Measurements from ENCODE around the gene GAB4. TPM values are rescaled to one million over a fixed set of nuclear protein-coding genes. Genes with fewer than 3 reads are reported as not detected.

The GAB4 gene
- total and polyA plus RNA-seq, 4 donors, result not detected

DNA sequence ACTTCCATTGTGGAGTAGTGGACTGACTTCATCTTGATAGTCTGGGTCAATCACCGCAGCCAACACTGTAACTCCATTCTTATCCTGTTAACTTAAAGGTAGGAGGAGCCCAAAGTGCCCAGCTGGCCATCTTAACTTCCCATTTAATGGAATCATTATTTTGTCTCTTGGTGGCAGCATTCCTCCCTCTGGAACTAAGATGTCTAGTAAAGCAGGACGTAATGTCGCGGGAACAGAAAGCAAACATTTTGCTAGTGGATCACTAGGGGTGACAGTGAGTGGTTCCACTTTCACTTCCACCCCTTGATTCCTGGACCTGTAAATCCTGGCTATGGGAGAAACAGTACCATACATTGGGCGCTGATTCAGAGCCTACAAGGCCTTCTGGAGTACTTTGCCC lies 71.4 kb downstream of the GAB4 start:
- H3K27me3 ChIP-seq (ENCODE audit: control insufficient read depth in 3 of 3, insufficient read depth in 3 of 3, low read length in 2 of 3), result peaks cover 0 to 7% (median 0%) of the 10 kb centered on the region in 3 donors
- no peaks in the 10 kb centered on the region for H3K9me3 ChIP-seq (ENCODE audit: control insufficient read depth in 4 of 4, insufficient read depth in 3 of 4, low read length in 3 of 4)
- DNase-seq (no peak), ATAC-seq (ENCODE audit: insufficient read depth, low FRiP score) (no peak)
- WGBS, 2 donors, result 77 to 78% methylated on average over 5 of the region's 5 CpGs
- no peak overlapping the region for H3K27ac ChIP-seq (ENCODE audit: low read depth in 1 of 2, low read length in 1 of 2)
- TF ChIP-seq, protein P1, sequence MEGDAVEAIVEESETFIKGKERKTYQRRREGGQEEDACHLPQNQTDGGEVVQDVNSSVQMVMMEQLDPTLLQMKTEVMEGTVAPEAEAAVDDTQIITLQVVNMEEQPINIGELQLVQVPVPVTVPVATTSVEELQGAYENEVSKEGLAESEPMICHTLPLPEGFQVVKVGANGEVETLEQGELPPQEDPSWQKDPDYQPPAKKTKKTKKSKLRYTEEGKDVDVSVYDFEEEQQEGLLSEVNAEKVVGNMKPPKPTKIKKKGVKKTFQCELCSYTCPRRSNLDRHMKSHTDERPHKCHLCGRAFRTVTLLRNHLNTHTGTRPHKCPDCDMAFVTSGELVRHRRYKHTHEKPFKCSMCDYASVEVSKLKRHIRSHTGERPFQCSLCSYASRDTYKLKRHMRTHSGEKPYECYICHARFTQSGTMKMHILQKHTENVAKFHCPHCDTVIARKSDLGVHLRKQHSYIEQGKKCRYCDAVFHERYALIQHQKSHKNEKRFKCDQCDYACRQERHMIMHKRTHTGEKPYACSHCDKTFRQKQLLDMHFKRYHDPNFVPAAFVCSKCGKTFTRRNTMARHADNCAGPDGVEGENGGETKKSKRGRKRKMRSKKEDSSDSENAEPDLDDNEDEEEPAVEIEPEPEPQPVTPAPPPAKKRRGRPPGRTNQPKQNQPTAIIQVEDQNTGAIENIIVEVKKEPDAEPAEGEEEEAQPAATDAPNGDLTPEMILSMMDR (IDR thresholded peaks at IDR 0.05; ENCODE audit: control extremely low read depth, extremely low read depth), result no peak
- no peak overlapping the region for H3K4me3 ChIP-seq
- H3K36me3 ChIP-seq (ENCODE audit: control insufficient read depth in 4 of 4, insufficient read depth in 4 of 4, low read length in 4 of 4), result no peaks in the 10 kb centered on the region
- no peak overlapping the region for H3K9ac ChIP-seq (ENCODE audit: insufficient read depth in 1 of 2, low read length in 2 of 2)
- H3K4me1 ChIP-seq (ENCODE audit: control insufficient read depth in 5 of 5, insufficient read depth in 5 of 5, low read length in 5 of 5), result no peaks in the 10 kb centered on the region

DNA sequence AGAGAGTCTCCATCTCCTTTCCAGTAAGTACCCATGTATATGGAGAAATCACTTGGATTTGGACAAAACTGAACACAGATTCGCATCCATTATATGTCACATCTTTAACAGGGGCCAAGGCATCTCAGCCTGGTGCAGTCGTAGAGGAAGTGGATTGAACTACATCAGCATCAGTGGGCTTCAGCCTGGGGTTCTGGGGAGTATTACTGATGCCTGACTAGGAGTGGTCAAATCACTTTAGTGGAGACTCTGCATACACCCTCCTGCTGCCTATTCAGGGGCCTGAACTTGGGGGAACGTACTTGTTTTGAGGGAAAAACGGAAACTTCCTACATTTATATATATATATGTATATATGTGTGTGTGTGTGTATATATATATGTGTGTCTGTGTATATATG lies 72.8 kb downstream of the GAB4 start:
- ATAC-seq (ENCODE audit: insufficient read depth, low FRiP score) (no peak), DNase-seq (no peak)
- H3K9me3 ChIP-seq (ENCODE audit: control insufficient read depth in 4 of 4, insufficient read depth in 3 of 4, low read length in 3 of 4), result no peaks in the 10 kb centered on the region
- no peaks in the 10 kb centered on the region for H3K36me3 ChIP-seq (ENCODE audit: control insufficient read depth in 4 of 4, insufficient read depth in 4 of 4, low read length in 4 of 4)
- H3K27ac ChIP-seq (ENCODE audit: low read depth in 1 of 2, low read length in 1 of 2), result no peak overlapping the region
- H3K27me3 ChIP-seq (ENCODE audit: control insufficient read depth in 3 of 3, insufficient read depth in 3 of 3, low read length in 2 of 3), result peaks cover 0 to 7% (median 2%) of the 10 kb centered on the region in 3 donors
- TF ChIP-seq, protein P1 (IDR thresholded peaks at IDR 0.05; ENCODE audit: control extremely low read depth, extremely low read depth), result no peak
- H3K4me1 ChIP-seq (ENCODE audit: control insufficient read depth in 5 of 5, insufficient read depth in 5 of 5, low read length in 5 of 5), result no peaks in the 10 kb centered on the region
- 77 to 83% methylated on average over 4 of the region's 4 CpGs for WGBS, 2 donors
- no peak overlapping the region for H3K9ac ChIP-seq (ENCODE audit: insufficient read depth in 1 of 2, low read length in 2 of 2)
- no peak overlapping the region for H3K4me3 ChIP-seq

DNA sequence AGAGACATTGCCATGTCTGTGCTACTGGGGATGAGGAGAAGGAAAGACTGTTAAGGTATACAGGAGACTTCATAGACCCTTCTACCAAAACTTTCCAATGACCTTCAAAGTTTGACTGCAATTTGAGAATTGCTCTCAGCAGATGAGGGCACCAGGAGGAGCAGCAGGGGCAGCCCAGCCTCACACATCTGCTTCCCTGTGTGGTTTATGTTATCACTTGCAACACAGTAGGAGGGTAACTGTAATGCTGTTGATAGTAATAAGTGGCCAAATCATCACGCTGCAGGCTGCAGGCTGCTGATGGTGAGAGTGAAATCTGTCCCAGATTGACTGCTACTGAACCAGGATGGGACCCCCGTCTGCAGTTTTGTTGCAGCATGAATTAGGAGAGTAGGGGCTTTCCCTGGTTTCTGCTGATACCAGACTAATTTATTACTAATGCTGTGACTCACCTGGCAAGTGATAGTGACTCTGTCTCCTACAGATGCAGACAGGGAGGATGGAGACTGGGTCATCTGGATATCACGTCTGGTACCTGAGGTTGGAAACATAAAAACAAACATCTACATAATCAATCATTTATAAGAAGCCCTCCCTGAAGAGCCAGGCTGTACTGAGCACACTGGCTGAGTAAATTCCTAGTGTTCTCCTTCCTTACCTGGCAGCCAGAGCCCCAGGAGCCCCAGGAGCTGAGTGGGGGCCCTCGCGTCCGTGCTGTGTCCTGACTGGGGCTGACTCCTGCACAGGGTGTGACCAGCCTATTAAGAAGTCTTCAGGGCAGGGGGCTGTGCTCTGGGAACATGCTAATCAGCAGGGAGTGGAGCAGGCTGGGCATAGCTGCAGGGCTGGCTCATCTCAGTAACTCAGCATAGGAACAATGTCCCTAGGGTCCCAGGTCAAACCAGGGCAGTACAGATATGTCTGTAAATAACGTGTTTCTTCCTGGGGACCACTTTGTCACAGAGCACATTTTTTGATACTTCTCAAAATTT lies 74.4 kb downstream of the GAB4 start:
- H3K27me3 ChIP-seq (ENCODE audit: control insufficient read depth in 3 of 3, insufficient read depth in 3 of 3, low read length in 2 of 3), result peaks cover 0 to 7% (median 2%) of the 10 kb centered on the region in 3 donors
- TF ChIP-seq, protein P1 (IDR thresholded peaks at IDR 0.05; ENCODE audit: control extremely low read depth, extremely low read depth), result no peak
- no peak overlapping the region for H3K9ac ChIP-seq (ENCODE audit: insufficient read depth in 1 of 2, low read length in 2 of 2)
- ATAC-seq (ENCODE audit: insufficient read depth, low FRiP score) (no peak), DNase-seq (no peak)
- H3K27ac ChIP-seq (ENCODE audit: low read depth in 1 of 2, low read length in 1 of 2), result no peak overlapping the region
- no peak overlapping the region for H3K4me3 ChIP-seq
- H3K9me3 ChIP-seq (ENCODE audit: control insufficient read depth in 4 of 4, insufficient read depth in 3 of 4, low read length in 3 of 4), result no peaks in the 10 kb centered on the region
- no peaks in the 10 kb centered on the region for H3K36me3 ChIP-seq (ENCODE audit: control insufficient read depth in 4 of 4, insufficient read depth in 4 of 4, low read length in 4 of 4)
- no peaks in the 10 kb centered on the region for H3K4me1 ChIP-seq (ENCODE audit: control insufficient read depth in 5 of 5, insufficient read depth in 5 of 5, low read length in 5 of 5)
- 43 to 52% methylated on average over 7 of the region's 7 CpGs for WGBS, 2 donors

Data from lung (tissue), 12 donors.